Ovary (tissue), 1 donor: Measurements from ENCODE around the gene GATAD2A.

ENCODE experiments used
- EP300 ChIP-seq: sonication (generic); formaldehyde crosslinking; IDR thresholded peaks from one replicate; pipeline ENCODE4 v1.6.1; 2017; ENCODE audit warnings: antibody characterized with exemption
- POLR2A ChIP-seq: fragments of 450-650 bp; IDR thresholded peaks from one replicate; pipeline ENCODE4 v1.6.1; 2017; ENCODE audit warnings: antibody characterized with exemption, mild to moderate bottlenecking, moderate library complexity

GRCh38 chr19:19525611-19526380 lies 120.3 kb downstream of the GATAD2A start:
- TF ChIP-seq POLR2A, result no peak
- TF ChIP-seq EP300, result no peak
